Uterus (tissue), 4 donors: ENCODE measurements around the gene ADAMTS17. TPM values are rescaled to one million over a fixed set of nuclear protein-coding genes. Genes with fewer than 3 reads are reported as not detected.

Experiments used
- DNase-seq, 2 donors: peaks; one replicate each; pipeline ENCODE4 v3.0.0-alpha.2; 2019 to 2020
- H3K27ac ChIP-seq, 2 donors: fragments of 200-600 bp; sonication (generic); 1 replicate in 1 of 2; 2 replicates in 1 of 2; pipeline ENCODE4 v1.5.1; 2016 to 2018
- H3K27me3 ChIP-seq, 2 donors: fragments of 200-600 bp; sonication (generic); one replicate each; pipeline ENCODE4 v1.5.1; 2018 to 2019; ENCODE audit warnings: control low read depth in 1 of 2
- H3K36me3 ChIP-seq, 2 donors: fragments of 200-600 bp; sonication (generic); one replicate each; pipeline ENCODE4 v1.5.1; 2019; ENCODE audit warnings: control low read depth in 1 of 2
- H3K4me1 ChIP-seq, 2 donors: fragments of 200-600 bp; sonication (generic); one replicate each; pipeline ENCODE4 v1.5.1; 2018 to 2019; ENCODE audit warnings: control low read depth in 1 of 2
- H3K4me3 ChIP-seq, 2 donors: fragments of 200-600 bp; sonication (generic); 1 replicate in 1 of 2; 2 replicates in 1 of 2; pipeline ENCODE4 v1.5.1; 2018 to 2019; ENCODE audit warnings: mild to moderate bottlenecking in 1 of 2
- H3K9me3 ChIP-seq, 2 donors: fragments of 200-600 bp; sonication (generic); one replicate each; pipeline ENCODE4 v1.5.1; 2019; ENCODE audit warnings: control low read depth in 1 of 2
- POLR2A ChIP-seq, 2 donors: fragments of 450-650 bp; IDR thresholded peaks; one replicate each; pipeline ENCODE4 v1.6.1; 2016; ENCODE audit warnings: antibody characterized with exemption in 2 of 2, mild to moderate bottlenecking in 1 of 2, moderate library complexity in 1 of 2
- intact Hi-C: fragments of 100-400 bp; cut with DNase I; formaldehyde crosslinking; loops from one replicate; pipeline ENCODE4 v1.15.1; 2023; ENCODE audit warnings: low total_unique reads
- total RNA-seq, 4 donors: library from RNA; depleted of rRNA in 3 of 4; stranded (reverse); fragments of >200 nt in 3 of 4; gene quantifications; one replicate each; pipeline versions ENCODE4 v1.1.0 to v1.2.4, GENCODE V29; 2014 to 2023
- TF ChIP-seq, protein P1 (sequence below), 4 experiments: fragments of 200-600 bp in 2 of 4; fragments of 450-650 bp in 2 of 4; sonication (generic) in 2 of 4; IDR thresholded peaks; one replicate each; pipeline ENCODE4 v1.5.1; 2016 to 2019; ENCODE audit warnings: antibody characterized with exemption in 4 of 4, mild to moderate bottlenecking in 2 of 4, moderate library complexity in 1 of 4
- donor health status: DM: yes; HTN: yes; CAD: no.

ADAMTS17 gene
- total RNA-seq, 4 donors from 2014 or later = 3.1 to 17.1 (median 8.1) TPM; not detected in 1

DNA sequence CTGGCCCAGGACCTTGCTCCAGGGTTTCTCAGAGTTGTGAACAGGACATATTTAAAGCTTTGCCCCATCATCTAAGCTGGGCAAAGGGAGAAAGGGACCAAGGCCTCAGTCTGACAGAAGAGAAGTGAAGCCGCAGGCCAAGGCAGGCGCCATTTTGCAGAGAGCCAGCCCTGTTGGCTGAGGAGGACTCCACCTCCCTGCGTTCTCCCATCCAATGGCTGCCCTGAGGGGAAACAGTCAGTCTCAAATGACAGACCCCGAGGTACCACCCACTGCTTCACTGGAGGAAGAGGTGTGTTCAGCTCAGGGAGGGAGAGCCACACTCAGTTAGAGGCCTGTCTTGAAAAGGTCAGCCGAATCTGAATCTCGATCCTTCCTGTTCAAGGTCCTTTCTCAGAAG, 86.1 kb downstream of the ADAMTS17 start:
- TF ChIP-seq, protein P1, sequence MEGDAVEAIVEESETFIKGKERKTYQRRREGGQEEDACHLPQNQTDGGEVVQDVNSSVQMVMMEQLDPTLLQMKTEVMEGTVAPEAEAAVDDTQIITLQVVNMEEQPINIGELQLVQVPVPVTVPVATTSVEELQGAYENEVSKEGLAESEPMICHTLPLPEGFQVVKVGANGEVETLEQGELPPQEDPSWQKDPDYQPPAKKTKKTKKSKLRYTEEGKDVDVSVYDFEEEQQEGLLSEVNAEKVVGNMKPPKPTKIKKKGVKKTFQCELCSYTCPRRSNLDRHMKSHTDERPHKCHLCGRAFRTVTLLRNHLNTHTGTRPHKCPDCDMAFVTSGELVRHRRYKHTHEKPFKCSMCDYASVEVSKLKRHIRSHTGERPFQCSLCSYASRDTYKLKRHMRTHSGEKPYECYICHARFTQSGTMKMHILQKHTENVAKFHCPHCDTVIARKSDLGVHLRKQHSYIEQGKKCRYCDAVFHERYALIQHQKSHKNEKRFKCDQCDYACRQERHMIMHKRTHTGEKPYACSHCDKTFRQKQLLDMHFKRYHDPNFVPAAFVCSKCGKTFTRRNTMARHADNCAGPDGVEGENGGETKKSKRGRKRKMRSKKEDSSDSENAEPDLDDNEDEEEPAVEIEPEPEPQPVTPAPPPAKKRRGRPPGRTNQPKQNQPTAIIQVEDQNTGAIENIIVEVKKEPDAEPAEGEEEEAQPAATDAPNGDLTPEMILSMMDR (IDR thresholded peaks at IDR 0.05) = no peak
- TF ChIP-seq POLR2A (IDR thresholded peaks at IDR 0.05) = no peak
- Histone ChIP-seq H3K27me3 (no peaks in the 10 kb centered on the region), H3K4me1 (no peaks in the 10 kb centered on the region), H3K4me3 (no peak overlapping the region), H3K36me3 (no peaks in the 10 kb centered on the region), H3K27ac (no peak overlapping the region), H3K9me3 (no peaks in the 10 kb centered on the region)
- DNase-seq = no peak
- intact Hi-C loops = no loop called here

DNA sequence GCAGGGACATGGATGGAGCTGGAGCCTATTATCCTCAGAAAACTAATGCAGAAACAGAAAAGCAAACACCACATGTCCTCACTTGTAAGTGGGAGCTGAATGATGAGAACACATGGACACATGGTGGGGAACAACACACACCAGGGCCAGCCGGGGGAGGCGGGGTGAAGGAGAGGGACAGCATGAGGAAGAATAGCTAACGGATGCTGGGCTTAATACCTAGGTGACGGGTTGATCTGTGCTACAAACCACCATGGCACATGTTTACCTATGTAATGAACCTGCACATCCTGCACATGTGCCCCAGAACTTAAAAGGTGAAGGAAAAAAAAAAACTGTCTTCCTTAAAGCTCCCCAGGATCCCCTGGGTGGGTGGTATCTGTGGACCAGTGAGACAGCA, 87.1 kb downstream of the ADAMTS17 start:
- Histone ChIP-seq H3K9me3 (no peaks in the 10 kb centered on the region), H3K36me3 (no peaks in the 10 kb centered on the region), H3K27me3 (no peaks in the 10 kb centered on the region), H3K27ac (no peak overlapping the region), H3K4me1 (no peaks in the 10 kb centered on the region), H3K4me3 (no peak overlapping the region)
- no peak for TF ChIP-seq POLR2A (IDR thresholded peaks at IDR 0.05)
- TF ChIP-seq, protein P1 (IDR thresholded peaks at IDR 0.05) = no peak
- intact Hi-C loops = no loop called here
- no peak for DNase-seq

DNA sequence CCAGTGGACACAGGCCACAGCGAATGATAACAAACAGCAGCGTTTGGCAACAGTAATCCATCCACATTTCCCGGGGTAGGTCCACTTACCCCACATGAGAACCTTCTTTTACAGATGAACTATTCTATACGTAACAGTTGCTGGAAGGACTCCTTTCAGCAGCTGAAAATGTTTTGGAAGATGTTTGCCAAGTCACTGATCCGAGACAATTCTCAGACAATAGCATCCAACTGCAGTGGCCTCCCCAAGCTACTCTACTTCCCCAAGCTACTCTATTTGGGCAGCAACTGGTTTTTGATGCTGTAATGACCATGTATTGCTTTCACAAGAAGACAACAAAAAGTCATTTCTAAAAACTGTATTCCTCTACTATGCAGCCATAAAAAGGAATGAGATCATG, 87.5 kb downstream of the ADAMTS17 start:
- intact Hi-C loops = no loop called here
- Histone ChIP-seq H3K4me1 (no peaks in the 10 kb centered on the region), H3K4me3 (no peak overlapping the region), H3K27ac (no peak overlapping the region), H3K9me3 (no peaks in the 10 kb centered on the region), H3K36me3 (no peaks in the 10 kb centered on the region), H3K27me3 (no peaks in the 10 kb centered on the region)
- DNase-seq = no peak
- TF ChIP-seq, protein P1 (IDR thresholded peaks at IDR 0.05) = no peak
- no peak for TF ChIP-seq POLR2A (IDR thresholded peaks at IDR 0.05)

DNA sequence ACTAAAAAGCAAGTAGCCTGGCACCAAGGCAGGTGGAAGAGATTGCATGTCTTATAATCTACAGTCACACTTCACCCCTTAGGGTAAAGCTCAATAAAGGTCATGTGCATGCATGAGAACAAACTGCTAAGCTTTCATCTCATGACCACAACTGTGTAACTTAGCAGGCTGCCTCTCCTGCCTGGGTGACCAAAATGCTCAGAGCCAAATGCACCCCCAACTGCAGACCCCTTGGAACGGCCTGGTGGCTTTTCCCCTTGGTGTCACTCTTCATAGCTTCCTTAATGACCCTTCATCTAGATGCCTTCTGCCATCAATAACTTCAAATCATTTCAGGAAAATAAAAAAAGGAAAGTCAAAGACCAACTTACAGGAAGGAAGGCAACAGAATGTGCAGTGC, 88.1 kb downstream of the ADAMTS17 start:
- Histone ChIP-seq H3K27ac (no peak overlapping the region), H3K36me3 (no peaks in the 10 kb centered on the region), H3K4me1 (no peaks in the 10 kb centered on the region), H3K27me3 (no peaks in the 10 kb centered on the region), H3K4me3 (no peak overlapping the region), H3K9me3 (no peaks in the 10 kb centered on the region)
- TF ChIP-seq, protein P1 (IDR thresholded peaks at IDR 0.05) = no peak
- TF ChIP-seq POLR2A (IDR thresholded peaks at IDR 0.05) = no peak
- intact Hi-C loops = no loop called here
- no peak for DNase-seq

DNA sequence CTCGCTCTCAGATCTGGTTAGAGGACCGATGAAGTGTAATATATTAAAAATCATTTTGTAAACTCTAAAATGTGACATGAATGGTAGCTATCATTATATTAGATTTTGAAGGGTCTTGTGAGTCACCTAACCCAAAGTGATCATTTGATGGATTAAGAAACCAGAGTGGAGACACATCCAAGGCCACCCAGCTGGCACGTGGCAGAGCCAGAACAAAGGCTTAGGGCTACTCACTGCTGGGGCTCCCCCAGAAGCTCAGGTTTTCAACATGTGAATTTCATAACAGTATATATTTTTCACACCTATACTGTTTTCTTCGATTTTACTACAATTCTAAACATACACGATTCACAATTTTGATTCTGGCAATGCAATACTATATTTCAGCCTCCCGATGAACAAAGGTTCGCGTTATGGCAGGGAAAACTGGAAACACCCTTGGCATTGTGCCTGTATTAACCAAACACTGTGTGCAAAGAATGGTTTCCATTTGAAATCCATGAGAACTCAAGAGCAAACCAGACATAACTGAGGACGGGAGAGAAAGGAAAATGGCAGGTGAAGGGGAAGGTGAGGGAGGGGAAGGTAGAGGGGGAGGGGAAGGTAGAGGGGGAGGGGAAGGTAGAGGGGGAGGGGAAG, 88.9 kb downstream of the ADAMTS17 start:
- no peaks in the 10 kb centered on the region for H3K9me3 ChIP-seq
- DNase-seq = no peak
- intact Hi-C loops = no loop called here

More for the DNA sequence above, 88.9 kb downstream of the ADAMTS17 start:
- TF ChIP-seq, protein P1 (IDR thresholded peaks at IDR 0.05) = no peak
- TF ChIP-seq POLR2A (IDR thresholded peaks at IDR 0.05) = no peak
- no peak overlapping the region for H3K4me3 ChIP-seq
- no peak overlapping the region for H3K27ac ChIP-seq
- H3K4me1 ChIP-seq = no peaks in the 10 kb centered on the region
- no peaks in the 10 kb centered on the region for H3K36me3 ChIP-seq
- no peaks in the 10 kb centered on the region for H3K27me3 ChIP-seq
